Measurements from ENCODE around the gene DBI. TPM values are rescaled to one million over a fixed set of nuclear protein-coding genes. Genes with fewer than 3 reads are reported as not detected.

DBI gene
- total and polyA plus RNA-seq, 2 of the 13 experiments (the other 11 are each of a cell fraction or from before 2014, with no cell fraction given) = 330 to 659 TPM

DNA sequence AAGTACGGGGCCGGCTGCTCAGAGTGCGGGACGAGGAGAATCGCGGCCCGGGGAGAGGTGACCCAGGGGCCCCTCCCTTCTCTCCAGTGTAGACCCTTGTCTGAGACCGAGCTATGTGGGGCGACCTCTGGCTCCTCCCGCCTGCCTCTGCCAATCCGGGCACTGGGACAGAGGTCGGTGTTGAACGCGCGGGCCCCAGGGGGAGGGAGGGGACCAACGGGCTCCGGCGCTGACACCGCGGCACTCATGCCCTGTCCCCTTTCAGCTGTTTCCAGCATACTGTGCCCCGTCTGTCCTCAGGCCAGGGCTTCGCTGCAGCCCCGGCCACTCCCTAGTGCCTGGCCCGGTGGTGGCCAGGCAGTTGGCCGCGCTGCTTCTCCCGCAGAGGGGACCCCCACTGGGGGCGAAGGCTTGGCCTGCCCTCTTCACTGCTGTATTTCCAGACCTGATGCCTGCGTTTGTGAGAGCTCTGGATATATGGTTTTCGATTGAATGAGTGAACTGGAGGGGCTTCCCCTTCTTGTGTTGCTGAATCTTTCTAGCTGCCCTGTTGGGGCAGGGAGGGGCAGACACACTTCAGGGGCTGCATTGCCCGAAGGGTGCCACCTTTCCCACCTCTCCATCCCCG, 809 bp downstream of the DBI start (continued):
- TF ChIP-seq, protein P1, sequence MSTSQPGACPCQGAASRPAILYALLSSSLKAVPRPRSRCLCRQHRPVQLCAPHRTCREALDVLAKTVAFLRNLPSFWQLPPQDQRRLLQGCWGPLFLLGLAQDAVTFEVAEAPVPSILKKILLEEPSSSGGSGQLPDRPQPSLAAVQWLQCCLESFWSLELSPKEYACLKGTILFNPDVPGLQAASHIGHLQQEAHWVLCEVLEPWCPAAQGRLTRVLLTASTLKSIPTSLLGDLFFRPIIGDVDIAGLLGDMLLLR (CRISPR knock-in tag; IDR thresholded peaks at IDR 0.05) = 0 out of 2 replicates have a peak, but pooled peaks have one; percentile 8
- TF ChIP-seq, protein P2, sequence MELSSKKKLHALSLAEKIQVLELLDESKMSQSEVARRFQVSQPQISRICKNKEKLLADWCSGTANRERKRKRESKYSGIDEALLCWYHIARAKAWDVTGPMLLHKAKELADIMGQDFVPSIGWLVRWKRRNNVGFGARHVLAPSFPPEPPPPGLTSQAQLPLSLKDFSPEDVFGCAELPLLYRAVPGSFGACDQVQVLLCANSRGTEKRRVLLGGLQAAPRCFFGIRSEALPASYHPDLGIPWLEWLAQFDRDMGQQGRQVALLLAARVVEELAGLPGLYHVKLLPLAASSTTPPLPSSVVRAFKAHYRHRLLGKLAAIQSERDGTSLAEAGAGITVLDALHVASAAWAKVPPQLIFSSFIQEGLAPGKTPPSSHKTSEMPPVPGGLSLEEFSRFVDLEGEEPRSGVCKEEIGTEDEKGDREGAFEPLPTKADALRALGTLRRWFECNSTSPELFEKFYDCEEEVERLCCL (CRISPR knock-in tag; IDR thresholded peaks at IDR 0.05; ENCODE audit: borderline replicate concordance) = 0 out of 2 replicates have a peak, but pooled peaks have one; percentile 73
- TF ChIP-seq ZNF614 (CRISPR knock-in tag; IDR thresholded peaks at IDR 0.05; ENCODE audit: borderline replicate concordance) (no peak), ZNF747 (CRISPR knock-in tag; IDR thresholded peaks at IDR 0.05; ENCODE audit: borderline replicate concordance) (no peak), ZFP1 (CRISPR knock-in tag; IDR thresholded peaks at IDR 0.05) (no peak), AGO2 (optimal IDR thresholded peaks at IDR 0.05; ENCODE audit: low read depth, low read length) (peak; percentile 93), ZNF572 (CRISPR knock-in tag; IDR thresholded peaks at IDR 0.05) (peak; percentile 63; the same call in 1 of the 2 replicates), CAMTA2 (CRISPR knock-in tag; IDR thresholded peaks at IDR 0.05; ENCODE audit: borderline replicate concordance) (no peak), ZNF562 (CRISPR knock-in tag; IDR thresholded peaks at IDR 0.05; ENCODE audit: borderline replicate concordance) (no peak), ZNF205 (CRISPR knock-in tag; IDR thresholded peaks at IDR 0.05) (0 out of 2 replicates have a peak, but pooled peaks have one; percentile 12), ZBTB3 (CRISPR knock-in tag; IDR thresholded peaks at IDR 0.05; ENCODE audit: borderline replicate concordance, low read depth) (no peak)
- TF ChIP-seq, protein P3, sequence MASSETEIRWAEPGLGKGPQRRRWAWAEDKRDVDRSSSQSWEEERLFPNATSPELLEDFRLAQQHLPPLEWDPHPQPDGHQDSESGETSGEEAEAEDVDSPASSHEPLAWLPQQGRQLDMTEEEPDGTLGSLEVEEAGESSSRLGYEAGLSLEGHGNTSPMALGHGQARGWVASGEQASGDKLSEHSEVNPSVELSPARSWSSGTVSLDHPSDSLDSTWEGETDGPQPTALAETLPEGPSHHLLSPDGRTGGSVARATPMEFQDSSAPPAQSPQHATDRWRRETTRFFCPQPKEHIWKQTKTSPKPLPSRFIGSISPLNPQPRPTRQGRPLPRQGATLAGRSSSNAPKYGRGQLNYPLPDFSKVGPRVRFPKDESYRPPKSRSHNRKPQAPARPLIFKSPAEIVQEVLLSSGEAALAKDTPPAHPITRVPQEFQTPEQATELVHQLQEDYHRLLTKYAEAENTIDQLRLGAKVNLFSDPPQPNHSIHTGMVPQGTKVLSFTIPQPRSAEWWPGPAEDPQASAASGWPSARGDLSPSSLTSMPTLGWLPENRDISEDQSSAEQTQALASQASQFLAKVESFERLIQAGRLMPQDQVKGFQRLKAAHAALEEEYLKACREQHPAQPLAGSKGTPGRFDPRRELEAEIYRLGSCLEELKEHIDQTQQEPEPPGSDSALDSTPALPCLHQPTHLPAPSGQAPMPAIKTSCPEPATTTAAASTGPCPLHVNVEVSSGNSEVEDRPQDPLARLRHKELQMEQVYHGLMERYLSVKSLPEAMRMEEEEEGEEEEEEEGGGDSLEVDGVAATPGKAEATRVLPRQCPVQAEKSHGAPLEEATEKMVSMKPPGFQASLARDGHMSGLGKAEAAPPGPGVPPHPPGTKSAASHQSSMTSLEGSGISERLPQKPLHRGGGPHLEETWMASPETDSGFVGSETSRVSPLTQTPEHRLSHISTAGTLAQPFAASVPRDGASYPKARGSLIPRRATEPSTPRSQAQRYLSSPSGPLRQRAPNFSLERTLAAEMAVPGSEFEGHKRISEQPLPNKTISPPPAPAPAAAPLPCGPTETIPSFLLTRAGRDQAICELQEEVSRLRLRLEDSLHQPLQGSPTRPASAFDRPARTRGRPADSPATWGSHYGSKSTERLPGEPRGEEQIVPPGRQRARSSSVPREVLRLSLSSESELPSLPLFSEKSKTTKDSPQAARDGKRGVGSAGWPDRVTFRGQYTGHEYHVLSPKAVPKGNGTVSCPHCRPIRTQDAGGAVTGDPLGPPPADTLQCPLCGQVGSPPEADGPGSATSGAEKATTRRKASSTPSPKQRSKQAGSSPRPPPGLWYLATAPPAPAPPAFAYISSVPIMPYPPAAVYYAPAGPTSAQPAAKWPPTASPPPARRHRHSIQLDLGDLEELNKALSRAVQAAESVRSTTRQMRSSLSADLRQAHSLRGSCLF (CRISPR knock-in tag; IDR thresholded peaks at IDR 0.05; ENCODE audit: borderline replicate concordance) = no peak
- TF ChIP-seq, protein P4, sequence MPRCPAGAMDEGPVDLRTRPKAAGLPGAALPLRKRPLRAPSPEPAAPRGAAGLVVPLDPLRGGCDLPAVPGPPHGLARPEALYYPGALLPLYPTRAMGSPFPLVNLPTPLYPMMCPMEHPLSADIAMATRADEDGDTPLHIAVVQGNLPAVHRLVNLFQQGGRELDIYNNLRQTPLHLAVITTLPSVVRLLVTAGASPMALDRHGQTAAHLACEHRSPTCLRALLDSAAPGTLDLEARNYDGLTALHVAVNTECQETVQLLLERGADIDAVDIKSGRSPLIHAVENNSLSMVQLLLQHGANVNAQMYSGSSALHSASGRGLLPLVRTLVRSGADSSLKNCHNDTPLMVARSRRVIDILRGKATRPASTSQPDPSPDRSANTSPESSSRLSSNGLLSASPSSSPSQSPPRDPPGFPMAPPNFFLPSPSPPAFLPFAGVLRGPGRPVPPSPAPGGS (CRISPR knock-in tag; IDR thresholded peaks at IDR 0.05) = peak; percentile 38; the same call in 1 of the 2 replicates
- TF ChIP-seq, protein P5, sequence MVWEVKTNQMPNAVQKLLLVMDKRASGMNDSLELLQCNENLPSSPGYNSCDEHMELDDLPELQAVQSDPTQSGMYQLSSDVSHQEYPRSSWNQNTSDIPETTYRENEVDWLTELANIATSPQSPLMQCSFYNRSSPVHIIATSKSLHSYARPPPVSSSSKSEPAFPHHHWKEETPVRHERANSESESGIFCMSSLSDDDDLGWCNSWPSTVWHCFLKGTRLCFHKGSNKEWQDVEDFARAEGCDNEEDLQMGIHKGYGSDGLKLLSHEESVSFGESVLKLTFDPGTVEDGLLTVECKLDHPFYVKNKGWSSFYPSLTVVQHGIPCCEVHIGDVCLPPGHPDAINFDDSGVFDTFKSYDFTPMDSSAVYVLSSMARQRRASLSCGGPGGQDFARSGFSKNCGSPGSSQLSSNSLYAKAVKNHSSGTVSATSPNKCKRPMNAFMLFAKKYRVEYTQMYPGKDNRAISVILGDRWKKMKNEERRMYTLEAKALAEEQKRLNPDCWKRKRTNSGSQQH (CRISPR knock-in tag; IDR thresholded peaks at IDR 0.05; ENCODE audit: low read depth) = no peak
- TF ChIP-seq, protein P6, sequence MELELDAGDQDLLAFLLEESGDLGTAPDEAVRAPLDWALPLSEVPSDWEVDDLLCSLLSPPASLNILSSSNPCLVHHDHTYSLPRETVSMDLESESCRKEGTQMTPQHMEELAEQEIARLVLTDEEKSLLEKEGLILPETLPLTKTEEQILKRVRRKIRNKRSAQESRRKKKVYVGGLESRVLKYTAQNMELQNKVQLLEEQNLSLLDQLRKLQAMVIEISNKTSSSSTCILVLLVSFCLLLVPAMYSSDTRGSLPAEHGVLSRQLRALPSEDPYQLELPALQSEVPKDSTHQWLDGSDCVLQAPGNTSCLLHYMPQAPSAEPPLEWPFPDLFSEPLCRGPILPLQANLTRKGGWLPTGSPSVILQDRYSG (CRISPR knock-in tag; IDR thresholded peaks at IDR 0.05) = no peak

Measured in HepG2 (cell line).